ENCODE data around the gene MRPS33. TPM values are rescaled to one million over a fixed set of nuclear protein-coding genes. Genes with fewer than 3 reads are reported as not detected.

MRPS33 gene
- total and polyA plus RNA-seq, 2 donors (not counting 3 experiments of a cell fraction or from before 2014, with no cell fraction given): 13.5 to 34.1 TPM

DNA sequence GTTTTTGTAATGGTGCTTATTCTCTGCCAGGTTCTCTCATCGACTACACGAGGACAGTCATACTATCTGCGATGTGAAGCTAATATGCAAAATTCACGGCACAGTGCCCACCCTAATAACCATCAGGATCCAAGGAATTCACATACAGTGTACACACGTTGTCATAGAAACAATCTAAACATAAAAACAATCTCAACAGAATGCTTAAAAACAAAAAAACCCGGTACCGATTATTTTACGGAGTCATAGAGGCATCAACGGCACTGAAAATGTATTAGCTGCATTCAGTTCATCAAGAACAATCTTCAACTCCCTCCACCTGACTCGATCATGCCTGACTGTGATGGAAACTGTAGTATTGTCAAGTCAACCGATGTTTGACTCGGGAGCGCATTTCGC is 628 bp downstream of the MRPS33 start:
- CTCF ChIA-PET: interaction anchor here (0.9 to 4.4 kb wide), 9 partner anchors 9 to 724 kb away, joined by 3 to 31 read pairs (median 7); partner anchors contain the start of genes AGK and SSBP1
- Histone ChIP-seq H4K20me1 (replicated peaks; ENCODE audit: control insufficient read depth, extremely low read depth, insufficient read depth, low read length) (no peaks in the 10 kb centered on the region), H3K79me2 (ENCODE audit: control insufficient read depth, insufficient read depth, low read length) (no peaks in the 10 kb centered on the region), H3K9me3 (replicated peaks; ENCODE audit: control insufficient read depth, insufficient read depth, low read length) (no peaks in the 10 kb centered on the region), H3K4me2 (ENCODE audit: insufficient read depth, low read length) (peak overlapping the region; percentile 99), H3K4me1 (ENCODE audit: control insufficient read depth, extremely low read depth, insufficient read depth, low read length) (peaks cover 6% of the 10 kb centered on the region), H3K36me3 (ENCODE audit: control insufficient read depth in 2 of 2, extremely low read depth in 1 of 2, insufficient read depth in 2 of 2, low read length in 2 of 2) (peaks cover 0 to 2% of the 10 kb centered on the region in 2 experiments), H3K9me1 (replicated peaks; ENCODE audit: control insufficient read depth, extremely low read depth, insufficient read depth, low read length) (no peaks in the 10 kb centered on the region), H3K27me3 (ENCODE audit: control insufficient read depth in 2 of 2, insufficient read depth in 2 of 2, low read length in 2 of 2) (peaks cover 2% of the 10 kb centered on the region in 2 experiments), H3K9ac (replicated peaks; ENCODE audit: extremely low read depth, insufficient read depth, low read length) (peak overlapping the region; percentile 96), H3K4me3 (replicated peaks in 1 of 3; ENCODE audit: insufficient read depth in 1 of 3, low read depth in 1 of 3, low read length in 3 of 3) (peak overlapping the region; percentile 47 to 97 (median 67)), H2AFZ (ENCODE audit: low read depth, low read length) (peak overlapping the region; percentile 83), H3K27ac (ENCODE audit: insufficient read depth, low read depth, low read length) (peak overlapping the region; percentile 92)
- FAIRE-seq: no peak
- no peak for TF ChIP-seq MYC (IDR thresholded peaks at IDR 0.05; ENCODE audit: low read depth, low read length)
- TF ChIP-seq GATA2 (IDR thresholded peaks at IDR 0.05; ENCODE audit: insufficient read depth, insufficient read length, low read depth, low read length): no peak
- no peak for TF ChIP-seq POLR2AphosphoS5 (IDR thresholded peaks at IDR 0.05; ENCODE audit: insufficient read depth, low read depth, low read length)
- no peak for TF ChIP-seq FOS (IDR thresholded peaks at IDR 0.05; ENCODE audit: borderline replicate concordance, insufficient read depth, low read length)
- TF ChIP-seq EZH2 (IDR thresholded peaks at IDR 0.05; ENCODE audit: borderline replicate concordance, low read depth, low read length, severe bottlenecking): no peak
- TF ChIP-seq JUN (IDR thresholded peaks at IDR 0.05; ENCODE audit: borderline replicate concordance, insufficient read depth, insufficient read length, low read depth): no peak
- TF ChIP-seq, protein P1, sequence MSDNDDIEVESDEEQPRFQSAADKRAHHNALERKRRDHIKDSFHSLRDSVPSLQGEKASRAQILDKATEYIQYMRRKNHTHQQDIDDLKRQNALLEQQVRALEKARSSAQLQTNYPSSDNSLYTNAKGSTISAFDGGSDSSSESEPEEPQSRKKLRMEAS (IDR thresholded peaks at IDR 0.05; ENCODE audit: insufficient read depth, insufficient read length): no peak
- TF ChIP-seq, protein P2, sequence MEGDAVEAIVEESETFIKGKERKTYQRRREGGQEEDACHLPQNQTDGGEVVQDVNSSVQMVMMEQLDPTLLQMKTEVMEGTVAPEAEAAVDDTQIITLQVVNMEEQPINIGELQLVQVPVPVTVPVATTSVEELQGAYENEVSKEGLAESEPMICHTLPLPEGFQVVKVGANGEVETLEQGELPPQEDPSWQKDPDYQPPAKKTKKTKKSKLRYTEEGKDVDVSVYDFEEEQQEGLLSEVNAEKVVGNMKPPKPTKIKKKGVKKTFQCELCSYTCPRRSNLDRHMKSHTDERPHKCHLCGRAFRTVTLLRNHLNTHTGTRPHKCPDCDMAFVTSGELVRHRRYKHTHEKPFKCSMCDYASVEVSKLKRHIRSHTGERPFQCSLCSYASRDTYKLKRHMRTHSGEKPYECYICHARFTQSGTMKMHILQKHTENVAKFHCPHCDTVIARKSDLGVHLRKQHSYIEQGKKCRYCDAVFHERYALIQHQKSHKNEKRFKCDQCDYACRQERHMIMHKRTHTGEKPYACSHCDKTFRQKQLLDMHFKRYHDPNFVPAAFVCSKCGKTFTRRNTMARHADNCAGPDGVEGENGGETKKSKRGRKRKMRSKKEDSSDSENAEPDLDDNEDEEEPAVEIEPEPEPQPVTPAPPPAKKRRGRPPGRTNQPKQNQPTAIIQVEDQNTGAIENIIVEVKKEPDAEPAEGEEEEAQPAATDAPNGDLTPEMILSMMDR (IDR thresholded peaks at IDR 0.05; ENCODE audit: extremely low read depth in 1 of 2, insufficient read depth in 1 of 2, low read depth in 1 of 2, low read length in 2 of 2): no peak
- TF ChIP-seq POLR2A (IDR thresholded peaks at IDR 0.05; ENCODE audit: low read depth, low read length): no peak
- no peak for DNase-seq (ENCODE audit: low read depth, low spot score)
- no TSS peak for BruUV-seq (replicated peaks)
- POLR2A ChIA-PET: no interaction called here
- dilution Hi-C loops (cut with MboI; ENCODE audit: extremely low pct_ligation_motif_present, low sequenced_read_pairs): no loop called here
- intact Hi-C loops (cut with micrococcal nuclease): loop anchor here (1.0 to 10.0 kb wide), 9 partner anchors 90 to 724 kb away; partner anchors contain the start of genes AGK, BRAF and SSBP1

Data from endothelial cell of umbilical vein (primary cell).